ENCODE measurements around the gene USP32.
"Not testable (repeated sequence)": the region's sequence is repeated elsewhere in the genome, so short reads cannot be mapped to it uniquely, and the experiment has no call there.

USP32 gene

GRCh38 chr17:60392042-60392844 lies at the start of gene USP32:
Gene USP32, minus strand, starts transcription at chr17:60392133. Its CDS starts 194 bp downstream, at chr17:60391939.
- peak; percentile 84 to 100 (median 97) for DNase-seq

- DNase-seq: no peak
Observed at GRCh38 chr17:60439501-60439900, 47.6 kb upstream of the USP32 start.

GRCh38 chr17:60436676-60437075 lies 44.7 kb upstream of the USP32 start:
- no peak for DNase-seq

GRCh38 chr17:60435244-60436167 lies 43.6 kb upstream of the USP32 start:
- peak in 54 of 58 donors; percentile 10 to 88 (median 53) for DNase-seq

GRCh38 chr17:60433021-60433997 lies 41.4 kb upstream of the USP32 start:
- not testable (repeated sequence) for DNase-seq

GRCh38 chr17:60430561-60430960 lies 38.6 kb upstream of the USP32 start:
- DNase-seq: not testable (repeated sequence)

GRCh38 chr17:60428491-60428890 lies 36.6 kb upstream of the USP32 start:
- not testable (repeated sequence) for DNase-seq

GRCh38 chr17:60426596-60426995 lies 34.7 kb upstream of the USP32 start:
- DNase-seq: no peak

GRCh38 chr17:60425626-60426025 lies 33.7 kb upstream of the USP32 start:
- DNase-seq: no peak

- no peak for DNase-seq
Observed at GRCh38 chr17:60423865-60424264, 31.9 kb upstream of the USP32 start.

- DNase-seq: no peak
Observed at GRCh38 chr17:60422162-60422665, 30.3 kb upstream of the USP32 start, which contains the start of gene CHCT1. Gene CHCT1, plus strand, starts transcription at chr17:60422489. Its CDS starts 104 bp downstream, at chr17:60422593.

GRCh38 chr17:60421273-60422161 lies 29.6 kb upstream of the USP32 start:
- peak in 44 of 58 donors; percentile 7 to 75 (median 40) for DNase-seq

- DNase-seq: not testable (repeated sequence)
Observed at GRCh38 chr17:60419875-60420274, 27.9 kb upstream of the USP32 start.

GRCh38 chr17:60419003-60419402 lies 27.1 kb upstream of the USP32 start:
- DNase-seq: not testable (repeated sequence)

- DNase-seq: peak in 11 of 58 donors; percentile 2 to 81 (median 17)
Observed at GRCh38 chr17:60416368-60416925, 24.5 kb upstream of the USP32 start.

- no peak for DNase-seq
Observed at GRCh38 chr17:60415146-60415545, 23.2 kb upstream of the USP32 start.

- no peak for DNase-seq
Observed at GRCh38 chr17:60412701-60413100, 20.8 kb upstream of the USP32 start.

GRCh38 chr17:60410001-60410400 lies 18.1 kb upstream of the USP32 start:
- DNase-seq: no peak

- no peak for DNase-seq
Observed at GRCh38 chr17:60406887-60407286, 15.0 kb upstream of the USP32 start.

All from anterior cingulate cortex (tissue), 58 donors.